GM12878 (cell line): ENCODE data around the gene EPHA7.

Experiments used
- BCL11A ChIP-seq: IDR thresholded peaks from 2 replicates; pipeline ENCODE4 v1.6.1; 2011; ENCODE audit warnings: low read depth, low read length
- BRCA1 ChIP-seq: IDR thresholded peaks from 2 replicates; pipeline ENCODE4 v1.6.1; 2011; ENCODE audit warnings: low read depth, low read length, improper control_type of control experiment
- CHD2 ChIP-seq: IDR thresholded peaks from 2 replicates; pipeline ENCODE4 v1.6.1; 2011; ENCODE audit warnings: low read depth, low read length, improper control_type of control experiment, borderline replicate concordance
- CTCF ChIP-seq, 3 experiments: IDR thresholded peaks in 2 of 3; conservative IDR thresholded peaks in 1 of 3; 2 replicates each; pipeline ENCODE4 v1.5.1; 2011; ENCODE audit warnings: low read depth in 3 of 3, low read length in 3 of 3, mild to moderate bottlenecking in 3 of 3, control low read depth in 2 of 3, moderate library complexity in 2 of 3, inconsistent platforms in 1 of 3, mixed read lengths in 1 of 3; ENCODE audit not compliant: control insufficient read depth in 2 of 3, insufficient read depth in 1 of 3; ENCODE audit errors: extremely low read depth in 1 of 3
- ELK1 ChIP-seq: IDR thresholded peaks from 2 replicates; pipeline ENCODE4 v1.6.1; 2012; ENCODE audit warnings: low read depth, low read length, improper control_type of control experiment
- POLR2A ChIP-seq: IDR thresholded peaks from 2 replicates; pipeline ENCODE4 v1.6.1; 2011; ENCODE audit warnings: low read depth, mild to moderate bottlenecking, low read length
- POLR2AphosphoS5 ChIP-seq: IDR thresholded peaks from 2 replicates; pipeline ENCODE4 v1.6.1; 2011; ENCODE audit warnings: mild to moderate bottlenecking, low read length, inconsistent platforms
- RCOR1 ChIP-seq: conservative IDR thresholded peaks from 2 replicates; pipeline ENCODE4 v1.6.1; 2012; ENCODE audit warnings: low read depth, low read length, improper control_type of control experiment
- TAF1 ChIP-seq: IDR thresholded peaks from 2 replicates; pipeline ENCODE4 v1.6.1; 2011; ENCODE audit warnings: mild to moderate bottlenecking, low read depth, low read length, borderline replicate concordance

DNA sequence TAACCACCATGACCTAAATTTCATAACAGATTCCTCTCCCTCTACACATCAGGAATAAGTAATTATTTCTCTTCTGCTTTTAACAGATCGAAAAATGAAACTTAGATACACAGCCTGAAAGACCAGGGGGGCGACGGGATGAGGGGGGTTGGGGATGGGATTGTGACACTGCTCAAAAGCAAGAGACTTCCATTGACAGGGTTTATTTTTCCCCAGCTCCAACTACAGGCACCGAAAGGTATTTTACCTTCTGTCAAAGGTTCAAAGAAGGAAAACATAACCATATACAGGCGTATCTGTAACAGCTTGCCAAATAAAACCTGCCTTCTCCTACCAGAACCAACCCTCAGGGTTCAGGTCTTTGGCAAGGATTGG is 1.3 kb downstream of the EPHA7 start:
- no peak for TF ChIP-seq RCOR1
- no peak for TF ChIP-seq BRCA1
- no peak for TF ChIP-seq CHD2
- TF ChIP-seq CTCF (IDR thresholded peaks at IDR 0.05 in 2 of 3, conservative IDR thresholded peaks at IDR 0.05 in 1 of 3; ENCODE audit: control insufficient read depth in 2 of 3, extremely low read depth in 1 of 3, insufficient read depth in 1 of 3, low read depth in 3 of 3, low read length in 3 of 3) = no peak
- TF ChIP-seq POLR2AphosphoS5 = no peak
- TF ChIP-seq TAF1 = no peak
- no peak for TF ChIP-seq POLR2A
- no peak for TF ChIP-seq BCL11A
- TF ChIP-seq ELK1 = no peak
